ENCODE data around the gene ZER1.
A peak's percentile ranks its signal among the peaks of the same experiment; 100 is the strongest.
"Not testable (repeated sequence)": the region's sequence is repeated elsewhere in the genome, so short reads cannot be mapped to it uniquely, and the experiment has no call there.

The ZER1 gene

DNA sequence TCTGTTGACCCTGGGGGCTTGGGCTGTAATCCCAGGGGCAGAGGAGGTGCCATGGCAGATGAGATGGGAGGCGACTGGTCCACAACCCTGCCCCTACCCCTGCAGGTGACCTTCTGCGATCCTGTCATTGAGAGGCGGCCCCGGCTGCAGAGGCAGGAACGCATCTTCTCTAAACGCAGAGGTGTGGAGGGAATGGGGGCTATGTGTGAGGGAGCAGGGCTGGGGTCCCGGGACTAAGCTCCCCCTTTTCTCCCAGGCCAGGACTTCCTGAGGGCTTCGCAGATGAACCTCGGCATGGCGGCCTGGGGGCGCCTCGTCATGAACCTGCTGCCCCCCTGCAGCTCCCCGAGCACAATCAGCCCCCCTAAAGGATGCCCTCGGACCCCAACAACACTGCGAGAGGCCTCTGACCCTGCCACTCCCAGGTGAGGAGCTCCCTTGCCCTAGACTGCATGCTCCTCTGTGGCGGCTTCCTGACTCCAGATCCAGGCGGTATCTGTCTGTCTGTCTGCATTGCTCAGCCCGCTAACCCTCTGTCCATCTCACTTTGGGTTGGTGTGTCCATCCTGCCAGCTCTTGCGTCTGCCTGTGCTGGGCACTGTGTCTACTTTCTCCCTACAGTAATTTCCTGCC is 57.7 kb downstream of the ZER1 start:
- DNase-seq, result no peak

DNA sequence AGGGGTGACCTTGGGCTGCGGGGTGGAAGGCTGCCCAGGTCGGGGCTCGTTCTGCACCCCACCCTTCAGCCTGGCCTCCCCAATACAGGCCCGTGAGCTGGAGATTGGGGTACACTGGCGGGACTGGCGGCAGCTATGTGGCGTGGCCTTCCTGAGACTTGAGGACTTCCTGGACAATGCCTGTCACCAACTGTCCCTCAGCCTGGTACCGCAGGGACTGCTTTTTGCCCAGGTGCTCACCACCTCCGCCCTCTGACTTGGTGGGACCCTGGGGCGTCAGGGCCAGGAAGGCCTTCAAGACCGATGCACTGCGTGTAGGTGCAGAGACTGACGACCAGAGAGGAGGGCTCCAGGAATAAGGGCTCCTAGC is 58.3 kb downstream of the ZER1 start:
- DNase-seq, result no peak

DNA sequence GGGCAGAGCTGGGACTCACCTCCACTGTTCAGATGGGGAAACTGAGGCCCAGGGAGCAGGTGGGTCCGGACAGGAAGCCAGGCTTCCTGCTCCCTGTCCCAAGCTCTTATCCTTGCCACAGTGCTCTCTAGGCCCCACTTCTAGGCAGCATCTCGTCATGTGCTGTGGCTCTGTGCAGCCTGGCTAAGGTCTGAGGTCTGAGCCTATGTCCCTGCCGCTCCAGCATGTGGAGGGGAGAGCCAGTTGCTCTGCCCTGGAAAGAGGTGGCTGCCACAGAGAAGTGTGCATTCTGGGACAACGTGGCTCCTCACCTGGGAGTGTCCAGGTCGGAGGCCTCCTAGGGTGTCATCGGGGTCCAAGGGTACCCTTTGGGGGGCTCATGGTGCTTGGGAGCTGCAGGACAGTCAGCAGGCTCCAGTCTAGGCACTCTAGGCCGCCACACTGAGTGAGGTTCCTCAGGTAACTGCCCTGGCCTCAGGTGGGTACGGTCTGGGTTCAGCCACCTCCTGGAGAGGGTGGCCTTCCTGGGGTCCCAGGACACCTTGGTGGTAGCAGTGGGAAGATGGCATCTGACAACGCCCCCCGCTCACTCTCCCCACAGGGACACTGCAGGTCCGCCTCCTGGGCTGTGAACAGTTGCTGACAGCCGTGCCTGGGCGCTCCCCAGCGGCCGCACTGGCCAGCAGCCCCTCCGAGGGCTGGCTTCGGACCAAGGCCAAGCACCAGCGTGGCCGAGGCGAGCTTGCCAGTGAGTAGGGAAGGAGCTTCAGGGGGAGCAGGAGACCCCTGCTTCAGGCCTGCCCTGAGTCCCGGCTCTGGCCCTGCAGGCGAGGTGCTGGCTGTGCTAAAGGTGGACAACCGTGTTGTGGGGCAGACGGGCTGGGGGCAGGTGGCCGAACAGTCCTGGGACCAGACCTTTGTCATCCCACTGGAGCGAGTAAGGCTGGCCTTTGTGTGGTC is 59.0 kb downstream of the ZER1 start:
- DNase-seq, result no peak

DNA sequence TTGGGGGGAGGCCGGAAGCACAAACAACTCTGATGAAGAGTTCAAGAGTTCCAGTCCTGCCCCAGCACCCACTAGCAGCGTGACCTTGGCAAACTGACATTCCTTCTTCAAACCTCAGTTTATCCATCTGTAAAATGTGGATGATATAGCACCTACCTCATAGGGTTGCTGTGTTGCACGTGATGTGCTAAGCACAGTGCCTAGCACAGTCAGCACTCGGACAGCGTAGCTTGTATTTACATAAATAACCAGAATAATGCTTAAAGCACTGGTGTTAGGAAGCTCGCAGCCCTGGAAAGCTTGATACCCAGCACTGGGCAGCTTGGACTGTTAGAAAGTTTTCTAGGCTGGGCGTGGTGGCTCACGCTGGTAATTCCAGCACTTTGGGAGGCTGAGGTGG is 64.3 kb downstream of the ZER1 start:
- no peak for DNase-seq

DNA sequence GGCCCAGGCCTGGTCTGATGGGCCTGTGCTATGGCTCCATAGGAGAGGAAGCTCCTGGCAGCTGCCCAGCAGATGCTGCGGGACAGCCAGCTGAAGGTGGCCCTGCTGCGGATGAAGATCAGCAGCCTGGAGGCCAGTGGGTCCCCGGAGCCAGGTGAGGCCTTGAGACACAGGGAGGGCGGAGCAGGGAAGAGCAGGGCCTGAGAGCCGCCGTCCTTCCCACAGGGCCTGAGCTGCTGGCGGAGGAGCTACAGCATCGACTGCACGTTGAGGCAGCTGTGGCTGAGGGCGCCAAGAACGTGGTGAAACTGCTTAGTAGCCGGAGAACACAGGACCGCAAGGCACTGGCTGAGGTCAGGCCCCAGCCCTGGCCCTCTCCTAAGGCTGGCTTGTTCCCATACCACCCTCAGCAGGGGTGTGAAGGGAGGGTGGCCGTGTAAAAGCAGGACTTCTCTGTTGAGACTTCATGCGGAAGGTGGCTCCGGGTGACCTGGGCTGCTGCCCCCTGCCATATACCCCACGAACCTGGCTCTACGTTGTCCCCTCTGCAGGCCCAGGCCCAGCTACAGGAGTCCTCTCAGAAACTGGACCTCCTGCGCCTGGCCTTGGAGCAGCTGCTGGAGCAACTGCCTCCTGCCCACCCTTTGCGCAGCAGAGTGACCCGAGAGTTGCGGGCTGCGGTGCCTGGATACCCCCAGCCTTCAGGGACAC is 64.9 kb downstream of the ZER1 start:
- DNase-seq, result no peak

DNA sequence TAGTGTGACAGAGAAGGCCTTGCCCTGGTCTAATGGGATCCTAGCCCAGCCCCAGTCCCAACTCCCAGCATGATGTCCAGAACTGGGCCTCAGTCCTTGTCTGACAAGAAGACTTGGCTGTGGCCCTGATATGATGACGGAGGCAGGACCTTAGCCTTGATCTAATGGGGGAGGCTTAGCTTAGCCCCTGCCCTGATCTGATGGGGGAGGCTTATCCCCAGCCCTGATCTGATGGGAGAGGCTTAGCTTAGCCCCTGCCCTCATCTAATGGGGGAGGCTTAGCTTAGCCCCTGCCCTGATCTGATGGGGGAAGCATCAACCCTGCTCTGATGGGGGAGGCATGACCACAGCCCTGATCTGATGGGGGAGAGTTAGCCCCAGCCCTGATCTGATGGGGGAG is 65.7 kb downstream of the ZER1 start:
- DNase-seq, result no peak

DNA sequence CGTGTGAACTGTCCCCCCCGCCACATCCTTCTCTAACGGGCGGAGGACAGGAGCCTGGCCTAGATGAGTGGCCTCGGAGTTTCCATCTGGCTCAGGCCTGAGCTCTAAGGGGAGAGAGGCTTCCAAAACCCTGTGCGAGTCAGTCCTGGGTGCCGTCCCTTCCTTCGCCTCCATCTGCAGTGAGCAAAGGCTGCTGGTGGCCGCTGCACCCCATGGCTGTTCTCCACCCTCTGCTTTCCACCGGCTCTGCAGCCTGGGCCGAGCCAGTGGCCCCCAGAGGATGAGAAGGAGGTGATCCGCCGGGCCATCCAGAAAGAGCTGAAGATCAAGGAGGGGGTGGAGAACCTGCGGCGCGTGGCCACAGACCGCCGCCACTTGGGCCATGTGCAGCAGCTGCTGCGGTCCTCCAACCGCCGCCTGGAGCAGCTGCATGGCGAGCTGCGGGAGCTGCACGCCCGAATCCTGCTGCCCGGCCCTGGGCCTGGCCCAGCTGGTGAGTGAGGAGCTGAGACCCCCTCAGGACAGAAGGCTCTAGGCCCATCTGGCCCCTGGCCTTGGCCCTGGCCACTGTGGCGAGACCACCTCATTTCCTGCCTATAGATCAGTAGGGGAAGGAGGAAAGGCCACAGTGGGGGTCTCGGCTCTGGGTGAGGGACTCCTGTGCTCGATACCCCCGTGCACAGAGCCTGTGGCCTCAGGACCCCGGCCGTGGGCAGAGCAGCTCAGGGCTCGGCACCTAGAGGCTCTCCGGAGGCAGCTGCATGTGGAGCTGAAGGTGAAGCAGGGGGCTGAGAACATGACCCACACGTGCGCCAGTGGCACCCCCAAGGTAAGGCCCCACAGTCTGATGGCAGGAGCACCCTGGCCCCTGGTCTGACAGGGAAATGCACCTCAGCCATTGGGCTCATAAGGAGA is 66.4 kb downstream of the ZER1 start:
- DNase-seq, result no peak

DNA sequence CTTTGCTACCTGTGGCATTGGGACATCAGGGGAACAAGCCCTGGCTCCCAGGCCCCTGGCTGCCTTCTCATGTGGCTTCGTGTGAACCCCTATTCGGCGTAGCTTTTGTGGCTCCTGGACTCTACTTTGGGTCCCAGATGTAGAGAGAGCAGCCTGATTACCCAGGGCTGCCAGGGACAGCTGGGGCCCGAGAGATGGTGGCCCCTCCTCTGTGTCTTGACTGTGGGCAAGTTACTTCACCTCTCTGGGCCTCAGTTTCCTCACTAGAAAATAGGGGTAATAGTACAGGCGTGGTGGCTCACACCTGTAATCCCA is 67.4 kb downstream of the ZER1 start:
- no peak for DNase-seq

DNA sequence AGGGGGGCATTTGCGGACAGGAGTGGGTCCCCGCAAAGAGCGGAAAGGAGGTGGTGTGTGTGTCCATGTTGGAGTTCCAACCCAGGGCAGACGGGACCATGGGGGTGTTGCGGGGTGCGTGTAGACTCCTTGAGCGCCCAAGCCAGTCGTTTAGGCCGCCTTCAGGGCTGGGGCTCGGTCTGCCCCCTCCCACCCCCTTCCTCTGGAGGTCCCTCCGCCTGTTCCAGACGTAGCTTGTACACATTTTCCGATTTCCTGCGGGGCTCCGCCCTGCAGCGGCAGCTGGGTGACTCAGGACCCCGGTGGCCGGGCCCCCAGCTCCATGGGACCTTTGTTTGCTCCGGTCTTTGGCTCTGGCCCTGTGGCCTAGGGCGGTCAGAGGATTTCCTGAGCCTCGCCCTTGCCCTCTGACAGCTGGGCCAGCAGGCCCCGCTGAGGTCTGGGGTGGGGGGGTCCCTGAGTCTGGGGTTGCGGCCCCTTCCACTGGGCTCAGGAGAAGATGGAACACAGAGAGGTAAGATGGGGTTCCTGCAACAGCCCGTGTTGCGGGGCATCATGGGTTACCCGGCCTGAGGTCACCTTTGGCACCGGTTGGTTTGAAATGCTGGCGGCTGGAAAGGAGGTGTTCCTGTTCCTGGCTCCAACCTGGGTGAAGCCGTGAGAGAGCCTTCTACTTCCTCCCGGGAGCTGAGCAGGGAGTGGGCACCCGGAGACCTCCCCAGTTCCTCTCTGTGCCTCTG is 67.9 kb downstream of the ZER1 start:
- no peak for DNase-seq

DNA sequence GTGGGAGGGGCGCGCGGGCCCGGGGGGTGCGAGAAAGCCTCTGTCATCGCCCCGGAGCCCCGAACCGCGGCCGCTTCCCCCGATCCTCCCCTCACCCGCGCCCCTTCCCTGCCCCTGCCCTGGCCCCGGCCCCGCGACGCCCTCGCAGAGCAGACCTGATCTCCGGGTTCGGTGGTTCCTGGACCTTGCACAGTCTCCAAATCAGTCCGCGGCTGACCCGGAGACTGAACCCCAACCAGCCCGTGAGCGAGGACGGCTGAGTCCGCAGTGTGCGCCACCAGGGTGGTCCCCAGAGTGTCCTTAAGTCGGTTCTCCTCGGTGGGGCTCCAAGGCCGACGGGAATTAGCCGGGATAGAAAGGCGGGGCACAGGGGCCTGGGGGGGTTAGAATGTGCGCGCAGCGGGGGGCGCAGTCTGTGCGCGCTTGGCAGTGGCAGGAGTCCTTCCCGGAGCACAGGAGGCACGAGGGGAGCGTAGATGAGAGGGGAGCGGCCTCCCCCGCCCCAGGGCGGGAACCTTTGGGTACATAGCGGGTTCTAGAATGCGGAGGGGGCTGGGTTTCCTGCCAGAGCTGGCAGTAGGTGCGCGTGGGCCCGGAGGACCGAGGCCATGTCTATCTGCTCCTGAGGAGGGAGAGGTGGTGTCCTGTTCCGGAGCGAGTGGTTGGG is 68.6 kb downstream of the ZER1 start:
- peak; percentile 39 to 52 for DNase-seq

DNA sequence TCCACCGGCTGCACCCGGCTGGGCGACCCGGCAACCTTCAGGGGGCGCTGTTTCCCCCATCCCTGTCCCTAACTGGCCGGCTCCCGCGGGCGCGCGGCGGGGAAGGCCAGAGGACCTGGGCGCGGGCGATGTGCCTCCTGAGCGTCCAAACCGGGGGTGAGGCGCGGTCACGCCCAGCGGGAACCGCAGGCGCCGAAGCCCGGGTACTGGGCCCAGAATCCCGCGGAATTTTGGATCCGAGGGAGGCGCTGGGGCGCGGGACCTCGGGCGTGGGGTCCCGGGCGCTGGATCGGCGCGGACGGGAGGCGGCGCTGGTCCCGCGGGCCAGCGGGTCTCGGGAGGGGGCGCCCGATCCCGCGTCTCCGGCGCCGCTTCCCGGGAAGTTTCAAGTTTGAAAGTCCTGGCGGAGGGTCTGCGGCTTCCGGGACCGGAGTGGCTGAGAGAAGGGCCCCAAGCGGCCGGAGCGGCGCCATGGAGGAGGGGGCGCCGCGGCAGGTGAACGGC is 69.2 kb downstream of the ZER1 start, which contains the start of gene PKN3:
TSS of gene PKN3 (plus strand) at position 59 of the 504 bp plus-strand sequence. CDS start at position 472, 413 bp downstream.
- DNase-seq, result peak; percentile 95

DNA sequence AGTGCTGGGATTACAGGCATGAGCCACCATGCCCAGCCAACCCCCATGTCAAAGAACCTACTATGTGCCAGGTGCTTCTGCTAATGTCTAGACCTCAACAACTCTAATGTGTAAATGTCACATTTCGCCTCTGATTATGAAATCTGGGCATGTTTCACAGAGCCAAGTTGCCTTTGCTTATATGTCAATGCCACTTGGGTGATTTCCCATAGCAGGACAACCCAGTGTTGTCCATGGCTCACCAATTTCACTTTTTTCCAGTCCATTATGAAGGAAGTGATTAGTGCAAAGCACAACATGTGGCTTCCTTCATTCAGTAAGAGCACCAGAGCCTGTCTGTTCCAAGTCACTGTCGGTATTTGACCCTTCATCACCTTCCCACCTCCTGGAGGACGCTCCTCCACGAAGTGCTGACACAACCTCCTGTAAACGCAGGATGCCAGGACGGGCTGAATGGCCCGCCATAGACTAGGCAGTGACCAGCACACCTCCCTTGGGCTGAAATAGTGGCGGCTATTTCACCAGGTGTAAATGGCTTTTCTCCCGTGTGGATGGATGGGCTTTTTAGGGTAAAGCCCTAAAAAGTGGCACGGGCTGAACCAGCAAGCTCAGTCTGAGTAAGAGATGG is 70.4 kb downstream of the ZER1 start:
- DNase-seq, result no peak

DNA sequence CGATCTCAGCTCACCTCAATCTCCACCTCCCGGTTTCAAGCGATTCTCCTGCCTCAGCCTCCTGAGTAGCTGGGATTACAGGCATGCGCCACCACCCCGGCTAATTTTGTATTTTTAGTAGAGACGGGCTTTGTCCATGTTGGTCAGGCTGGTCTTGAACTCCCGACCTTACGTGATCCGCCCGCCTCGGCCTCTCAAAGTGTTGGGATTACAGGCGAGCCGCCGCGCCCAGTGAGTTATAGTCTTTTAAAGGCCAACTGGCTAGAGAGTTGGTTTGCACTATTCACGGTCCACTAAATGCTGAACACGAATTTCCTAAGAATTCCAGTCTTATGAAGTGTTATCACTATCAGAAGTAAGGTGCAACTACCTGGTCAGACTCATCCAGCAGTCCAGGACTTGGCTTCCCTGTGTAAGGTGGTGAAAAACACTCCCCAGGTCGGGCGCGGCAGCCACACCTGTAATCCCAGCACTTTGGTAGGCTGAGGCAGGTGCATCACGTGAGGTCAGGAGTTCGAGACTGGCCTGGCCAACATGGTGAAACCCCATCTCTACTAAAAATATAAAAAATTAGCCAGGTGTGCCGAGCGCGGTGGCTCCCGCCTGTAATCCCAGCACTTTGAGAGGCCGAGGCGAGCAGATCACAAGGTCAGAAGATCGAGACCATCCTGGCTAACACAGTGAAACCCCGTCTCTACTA is 72.5 kb downstream of the ZER1 start:
- not testable (repeated sequence) for DNase-seq

DNA sequence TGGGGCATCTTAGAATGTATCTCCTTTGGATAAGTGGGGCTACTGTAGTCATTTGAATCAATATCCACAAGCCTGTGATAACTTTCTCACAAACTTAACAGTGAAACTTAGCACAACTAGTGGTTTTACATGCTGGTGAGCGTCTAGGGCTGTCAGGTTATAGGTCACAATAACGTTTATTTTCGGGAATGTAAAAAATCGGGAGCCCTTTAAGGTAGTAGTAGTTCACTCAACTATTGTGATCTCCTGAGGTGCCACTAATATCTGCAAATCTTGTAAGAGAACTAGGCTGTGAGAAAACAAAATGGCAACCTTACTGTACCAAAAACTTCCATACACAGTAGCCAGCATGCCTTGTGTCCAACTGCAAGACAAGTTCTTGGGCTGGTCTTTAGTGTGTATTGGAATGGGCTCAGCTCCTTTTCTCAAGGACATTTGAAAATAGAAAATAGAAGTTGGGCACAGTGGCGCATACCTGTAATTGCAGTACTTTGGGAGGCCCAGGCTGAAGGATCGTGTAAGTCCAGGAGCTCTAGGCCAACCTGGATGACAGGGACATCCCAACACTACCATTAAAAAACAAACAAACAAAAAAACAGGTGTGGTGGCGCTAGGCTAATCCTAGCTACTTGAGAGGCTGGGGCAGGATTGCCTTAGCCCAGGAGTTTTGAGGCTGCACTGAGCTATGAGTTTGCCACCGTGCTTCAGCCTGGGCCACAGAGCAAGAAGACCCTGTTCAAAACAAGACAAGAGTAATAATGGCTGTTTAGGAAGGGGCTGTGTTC is 74.6 kb downstream of the ZER1 start:
- DNase-seq, result no peak

DNA sequence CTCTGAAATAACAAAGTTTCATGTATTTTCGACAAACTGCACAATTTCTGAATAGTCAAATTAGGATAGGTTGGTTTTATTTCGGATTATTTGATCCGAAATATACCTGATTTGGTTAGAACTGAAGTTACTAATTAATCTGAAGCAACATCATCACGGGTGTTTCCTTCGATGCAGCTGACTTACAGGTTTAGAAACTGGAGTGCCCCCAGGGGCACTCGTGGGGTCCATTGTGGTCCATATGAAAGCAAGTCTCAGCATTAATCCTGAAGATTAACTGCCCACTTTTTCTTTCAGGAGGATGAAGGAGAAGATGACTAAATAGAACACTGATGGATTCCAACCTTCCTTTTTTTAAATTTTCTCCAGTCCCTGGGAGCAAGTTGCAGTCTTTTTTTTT is 77.4 kb downstream of the ZER1 start:
- no peak for DNase-seq

DNA sequence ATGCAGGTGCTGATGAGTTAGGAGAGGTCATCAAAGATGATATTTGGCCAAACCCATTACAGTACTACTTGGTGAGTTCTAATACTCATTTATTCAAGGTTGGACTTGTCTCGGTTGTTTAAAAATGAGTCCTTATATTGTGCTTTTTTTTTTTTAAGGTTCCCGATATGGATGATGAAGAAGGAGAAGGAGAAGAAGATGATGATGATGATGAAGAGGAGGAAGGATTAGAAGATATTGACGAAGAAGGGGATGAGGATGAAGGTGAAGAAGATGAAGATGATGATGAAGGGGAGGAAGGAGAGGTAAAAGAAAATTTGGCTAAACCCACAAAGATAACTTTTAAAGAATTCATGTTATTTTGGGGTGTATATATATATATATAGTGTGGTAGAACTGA is 78.0 kb downstream of the ZER1 start:
- not testable (repeated sequence) for DNase-seq

DNA sequence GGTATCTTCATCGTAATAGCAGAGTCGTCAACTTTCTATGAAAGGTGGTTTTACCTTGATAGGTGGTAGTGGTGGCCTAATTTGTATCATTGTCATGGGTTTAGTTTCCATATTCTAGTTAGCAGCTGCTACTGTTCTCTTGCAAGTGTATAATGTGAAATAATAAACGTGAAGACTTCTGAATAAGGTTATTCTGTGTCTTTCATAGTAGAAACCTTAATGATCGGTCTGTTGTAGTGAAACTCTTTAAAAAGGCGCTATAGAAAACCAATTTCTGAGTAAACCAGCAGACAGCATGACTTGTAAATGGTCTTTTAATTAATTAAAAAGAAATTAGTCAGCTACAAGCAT is 81.1 kb downstream of the ZER1 start:
- no peak for DNase-seq

DNA sequence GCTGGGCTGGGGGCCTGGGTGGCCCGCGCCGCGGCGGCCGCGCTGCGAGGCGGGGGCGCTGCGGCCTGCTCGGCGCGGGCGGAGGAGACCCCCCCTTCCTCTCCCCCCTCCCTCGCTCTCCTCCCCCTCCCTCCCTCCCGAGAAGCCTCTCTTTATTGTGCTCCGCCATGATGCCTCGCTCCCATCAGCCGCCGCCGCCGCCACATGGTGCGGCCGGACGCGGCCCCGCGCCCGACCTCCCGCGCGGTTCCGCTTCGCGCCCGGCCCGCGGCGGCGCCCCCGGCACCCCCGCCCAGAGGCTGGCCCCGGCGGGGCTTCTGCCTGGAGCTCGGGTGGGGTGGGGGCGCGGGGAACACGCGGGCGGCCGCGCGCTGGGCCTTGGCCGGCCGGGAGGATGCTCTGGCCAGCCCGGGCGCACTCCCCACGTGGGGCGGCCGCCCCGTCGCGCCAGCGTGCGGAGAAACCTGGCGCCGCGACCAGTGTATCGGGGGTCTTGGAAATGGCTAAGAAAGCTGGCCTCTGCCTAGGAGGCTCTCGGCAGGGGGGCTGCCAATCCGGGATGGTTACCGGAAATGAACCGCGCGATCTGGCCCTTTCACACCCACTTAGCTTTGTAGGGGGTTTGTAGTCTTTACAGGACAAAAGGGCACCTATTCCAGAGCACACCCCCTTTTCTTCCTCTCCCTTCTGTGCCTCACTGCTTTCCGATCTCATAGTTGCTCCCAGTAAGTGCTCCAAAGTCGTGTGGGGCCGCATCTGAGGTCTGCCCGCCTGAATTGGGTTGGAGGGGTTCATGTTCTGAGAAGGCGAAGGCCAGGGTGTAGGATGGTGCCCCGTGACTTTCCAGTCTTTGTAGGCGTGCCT is 81.7 kb downstream of the ZER1 start:
- peak; percentile 31 to 54 for DNase-seq
